Measurements from ENCODE around the gene LCE3D. TPM values are rescaled to one million over a fixed set of nuclear protein-coding genes. Genes with fewer than 3 reads are reported as not detected.
"Not testable (repeated sequence)": the region's sequence is repeated elsewhere in the genome, so short reads cannot be mapped to it uniquely, and the experiment has no call there.

The LCE3D gene
- polyA plus RNA-seq (2013, experiment 1 of 2; ENCODE audit: insufficient read length) = not detected
- polyA plus RNA-seq (2013, experiment 2 of 2; ENCODE audit: insufficient read length) = not detected

- DNase-seq = no peak
Measured at GRCh38 chr1:152580433-152580832, at the start of gene LCE3D. Gene LCE3D, minus strand, starts transcription at chr1:152580516. Its CDS starts 580 bp downstream, at chr1:152579936.

- DNase-seq = no peak
Measured at GRCh38 chr1:152626744-152627143, 46.4 kb upstream of the LCE3D start.

GRCh38 chr1:152623203-152623844 lies 43.0 kb upstream of the LCE3D start:
- DNase-seq = no peak

GRCh38 chr1:152622803-152623202 lies 42.5 kb upstream of the LCE3D start, which contains the start of gene LCE3A:
Gene LCE3A, minus strand, starts transcription at chr1:152623103. Its CDS starts 0 bp downstream, at chr1:152623103.
- DNase-seq = no peak

- no peak for DNase-seq
Measured at GRCh38 chr1:152621993-152622392, 41.7 kb upstream of the LCE3D start.

GRCh38 chr1:152613511-152613910 lies 33.2 kb upstream of the LCE3D start, which contains the start of gene LCE3B:
Gene LCE3B, plus strand, starts transcription at chr1:152613811. Its CDS starts 0 bp downstream, at chr1:152613811.
- DNase-seq = no peak

- DNase-seq = no peak
Measured at GRCh38 chr1:152599934-152600333, 19.6 kb upstream of the LCE3D start, which contains the start of gene LCE3C. Gene LCE3C, plus strand, starts transcription at chr1:152600234. Its CDS starts 498 bp downstream, at chr1:152600732.

GRCh38 chr1:152596986-152597385 lies 16.7 kb upstream of the LCE3D start:
- DNase-seq = no peak

- DNase-seq = no peak
Measured at GRCh38 chr1:152585586-152585985, 5.3 kb upstream of the LCE3D start.

GRCh38 chr1:152582647-152583046 lies 2.3 kb upstream of the LCE3D start:
- no peak for DNase-seq

GRCh38 chr1:152579526-152579925 lies 790 bp downstream of the LCE3D start:
- not testable (repeated sequence) for DNase-seq

- DNase-seq = no peak
Measured at GRCh38 chr1:152577168-152577567, 3.1 kb downstream of the LCE3D start.

- no peak for DNase-seq
Measured at GRCh38 chr1:152566681-152567080, 13.6 kb downstream of the LCE3D start, which contains the start of gene LCE3E. Gene LCE3E, minus strand, starts transcription at chr1:152566780. Its CDS starts 572 bp downstream, at chr1:152566208.

- DNase-seq = no peak
Measured at GRCh38 chr1:152565535-152566215, 14.6 kb downstream of the LCE3D start.

GRCh38 chr1:152565115-152565514 lies 15.2 kb downstream of the LCE3D start:
- no peak for DNase-seq

GRCh38 chr1:152548358-152548757 lies 32.0 kb downstream of the LCE3D start:
- not testable (repeated sequence) for DNase-seq

- DNase-seq = no peak
Measured at GRCh38 chr1:152546704-152547103, 33.6 kb downstream of the LCE3D start.

GRCh38 chr1:152543820-152544219 lies 36.5 kb downstream of the LCE3D start:
- DNase-seq = no peak

- DNase-seq = no peak
Measured at GRCh38 chr1:152539901-152540300, 40.4 kb downstream of the LCE3D start.

GRCh38 chr1:152537496-152537895 lies 42.8 kb downstream of the LCE3D start:
- DNase-seq = no peak

GRCh38 chr1:152535774-152536173 lies 44.5 kb downstream of the LCE3D start:
- DNase-seq = no peak

- peak; percentile 13 for DNase-seq
Measured at GRCh38 chr1:152533327-152533938, 46.9 kb downstream of the LCE3D start.

Measured in fibroblast of skin of back (primary cell).